Measurements from ENCODE around the gene SRBD1.

The SRBD1 gene

GRCh38 chr2:45345331-45346234 lies 265.5 kb downstream of the SRBD1 start:
- DNase-seq = no peak

GRCh38 chr2:45344502-45344901 lies 266.6 kb downstream of the SRBD1 start:
- no peak for DNase-seq

GRCh38 chr2:45344071-45344470 lies 267.0 kb downstream of the SRBD1 start:
- DNase-seq = no peak

DNA sequence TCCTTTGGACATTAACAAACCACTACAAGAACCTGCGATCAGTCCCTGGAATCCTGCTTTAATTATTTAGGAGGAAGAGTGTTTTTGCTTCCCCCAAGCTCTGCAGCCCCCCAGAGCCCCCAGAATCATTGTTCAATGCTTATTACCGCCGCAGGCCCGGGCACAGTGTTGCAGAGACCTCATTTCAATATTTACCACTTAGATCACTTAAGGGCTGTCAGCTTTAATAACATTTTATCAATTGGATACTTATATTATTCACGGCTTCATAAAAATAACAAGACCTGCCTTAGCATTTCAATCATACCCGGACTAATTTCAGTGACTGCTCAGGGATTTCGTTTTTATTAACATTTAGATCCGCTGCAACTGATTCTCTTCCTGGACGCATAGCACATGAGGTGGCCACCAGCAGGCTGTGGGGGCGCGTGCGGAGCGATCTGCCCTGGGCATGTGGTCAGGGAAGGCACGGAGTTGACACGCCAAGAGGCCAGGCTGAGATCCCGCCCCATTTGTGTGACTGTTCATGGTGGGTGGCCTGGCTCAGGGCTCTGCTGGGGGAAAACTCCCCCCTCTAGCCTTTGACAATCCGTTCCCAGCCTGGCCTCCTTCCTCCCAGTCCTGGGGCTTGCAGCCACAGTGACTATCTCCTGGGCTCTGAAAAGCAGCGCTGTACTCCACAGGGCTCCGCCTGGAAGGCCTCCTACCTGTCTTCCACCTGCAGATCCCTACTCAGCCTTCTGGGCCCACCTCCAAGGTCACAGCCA lies 267.6 kb downstream of the SRBD1 start:
- no peak for DNase-seq

GRCh38 chr2:45340318-45340717 lies 270.7 kb downstream of the SRBD1 start:
- no peak for DNase-seq

DNA sequence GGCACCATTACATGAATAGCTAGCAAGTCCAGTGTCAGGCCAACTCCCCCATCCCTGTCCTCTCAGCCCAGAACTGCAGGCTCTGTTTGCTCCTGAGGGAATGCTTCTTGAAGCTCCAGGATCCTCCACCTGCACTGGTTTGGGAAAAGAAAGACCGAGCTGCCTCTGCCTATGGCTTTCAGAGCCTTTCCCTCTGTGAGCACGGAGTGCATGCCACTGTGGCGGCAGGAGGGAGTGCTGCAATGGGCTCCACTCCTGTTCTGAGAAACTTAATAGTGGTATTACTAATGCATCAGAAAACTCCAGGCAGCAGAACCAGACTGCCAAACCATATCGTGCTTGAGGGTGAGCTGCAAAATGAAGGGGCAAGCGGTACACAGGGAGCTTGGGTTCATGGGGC lies 271.8 kb downstream of the SRBD1 start:
- no peak for DNase-seq

Data from stimulated activated CD4-positive, alpha-beta T cell treated with anti-CD3 and anti-CD28 coated beads, Interleukin-2, amount 100 ng/mL, for 48 hours (primary cell).